A549 (cell line): Measurements from ENCODE around the gene HEXIM2. TPM values are rescaled to one million over a fixed set of nuclear protein-coding genes. Genes with fewer than 3 reads are reported as not detected.
"Not testable (repeated sequence)": the region's sequence is repeated elsewhere in the genome, so short reads cannot be mapped to it uniquely, and the experiment has no call there.

Experiments
- ATAC-seq, 2 experiments: fragments of 200-7000 bp in 1 of 2; fragments of >200 bp in 1 of 2; cut with Nextera tagmentation in 1 of 2; cut with Tn5 transposase in 1 of 2; 3 replicates each; pipeline versions ENCODE4 v1.8.0 to v1.9.1; 2018 to 2020; ENCODE audit warnings: mild to moderate bottlenecking in 1 of 2, moderate library complexity in 1 of 2
- CTCF ChIA-PET: fragments of 300-600 bp; sonication (Branson Sonifier 250); formaldehyde crosslinking; extraction: SDS; loops from one replicate; lab custom pipeline; 2021; ENCODE audit warnings: antibody characterized with exemption, inconsistent platforms; lab: Yijun Ruan, JAX
- POLR2A ChIA-PET: fragments of 350-600 bp; formaldehyde crosslinking; extraction: SDS; loops from one replicate; lab custom pipeline; 2021; ENCODE audit warnings: antibody characterized with exemption, inconsistent platforms; lab: Yijun Ruan, JAX
- DNase-seq, 2 experiments: peaks; one replicate each; pipeline versions ENCODE4 v3.0.0 to v3.0.0-alpha.2; 2011 to 2016; ENCODE audit warnings: low read depth in 1 of 2, low spot score in 1 of 2
- FAIRE-seq: peaks from 2 replicates; lab custom pipeline; 2011; peaks lifted over from hg19 to GRCh38; lab: Jason Lieb, UNC
- H3K27ac ChIP-seq, 2 experiments: fragments of >200 bp; sonication (Bioruptor Twin); formaldehyde crosslinking; 3 replicates each; pipeline ENCODE4 v1.5.1; 2016 to 2017
- H3K4me1 ChIP-seq: fragments of >200 bp; sonication (Bioruptor Twin); formaldehyde crosslinking; 3 replicates; pipeline ENCODE4 v1.6.1; 2016
- H3K4me2 ChIP-seq: fragments of >200 bp; sonication (Bioruptor Twin); formaldehyde crosslinking; 3 replicates; pipeline ENCODE4 v1.6.1; 2016
- H3K4me3 ChIP-seq: fragments of >200 bp; sonication (Bioruptor Twin); formaldehyde crosslinking; 3 replicates; pipeline ENCODE4 v1.5.1; 2016
- H3K9me3 ChIP-seq: fragments of >200 bp; sonication (Bioruptor Twin); formaldehyde crosslinking; 3 replicates; pipeline ENCODE4 v1.6.1; 2016
- CEBPB ChIP-seq, 2 experiments: fragments of >200 bp in 1 of 2; sonication (Bioruptor Twin) in 1 of 2; formaldehyde crosslinking in 1 of 2; IDR thresholded peaks; 2 replicates each; pipeline ENCODE4 v1.6.1; 2012 to 2016
- CHD4 ChIP-seq: fragments of 200-600 bp; sonication (generic); IDR thresholded peaks from 2 replicates; pipeline ENCODE4 v1.6.1; 2016; ENCODE audit warnings: antibody characterized with exemption, mild to moderate bottlenecking, borderline replicate concordance
- ELK1 ChIP-seq: fragments of 150-350 bp; IDR thresholded peaks from 2 replicates; pipeline ENCODE4 v1.6.1; 2014; ENCODE audit warnings: low read depth, mild to moderate bottlenecking, low read length
- EP300 ChIP-seq, 2 experiments: fragments of >200 bp; sonication (Bioruptor Twin); formaldehyde crosslinking; IDR thresholded peaks; 2 replicates in 1 of 2; 3 replicates in 1 of 2; pipeline ENCODE4 v1.6.1; 2016 to 2017
- FOXS1 ChIP-seq: fragments of 250-450 bp; sonication (Bioruptor Pico); IDR thresholded peaks from 2 replicates; pipeline ENCODE4 v1.5.0; 2020; ENCODE audit warnings: mild to moderate bottlenecking, moderate library complexity
- HEYL ChIP-seq: fragments of 250-450 bp; sonication (Bioruptor Pico); IDR thresholded peaks from 2 replicates; pipeline ENCODE4 v1.8.0; 2021; ENCODE audit warnings: mild to moderate bottlenecking, moderate library complexity
- HOXA7 ChIP-seq: fragments of 250-450 bp; sonication (Bioruptor Pico); IDR thresholded peaks from 2 replicates; pipeline ENCODE4 v1.5.0; 2020; ENCODE audit warnings: mild to moderate bottlenecking, moderate library complexity
- HOXB5 ChIP-seq: fragments of 250-450 bp; sonication (Bioruptor Pico); IDR thresholded peaks from 2 replicates; pipeline ENCODE4 v1.5.0; 2020; ENCODE audit warnings: mild to moderate bottlenecking, moderate library complexity
- JUN ChIP-seq, 2 experiments: fragments of >200 bp; sonication (Bioruptor Twin); formaldehyde crosslinking; IDR thresholded peaks; 2 replicates in 1 of 2; 3 replicates in 1 of 2; pipeline ENCODE4 v1.6.1; 2016 to 2017
- KDM1A ChIP-seq: fragments of 200-600 bp; sonication (generic); IDR thresholded peaks from 2 replicates; pipeline ENCODE4 v1.6.1; 2016; ENCODE audit warnings: low read depth, mild to moderate bottlenecking
- KDM5A ChIP-seq: fragments of 200-600 bp; sonication (generic); IDR thresholded peaks from 2 replicates; pipeline ENCODE4 v1.6.1; 2016; ENCODE audit warnings: antibody characterized with exemption, mild to moderate bottlenecking
- MAX ChIP-seq: IDR thresholded peaks from 2 replicates; pipeline ENCODE4 v1.6.1; 2012
- NPAS2 ChIP-seq: fragments of 250-450 bp; sonication (Bioruptor Pico); IDR thresholded peaks from 2 replicates; pipeline ENCODE4 v1.8.0; 2022; ENCODE audit warnings: mild to moderate bottlenecking, moderate library complexity, borderline replicate concordance
- NR3C1 ChIP-seq: fragments of >200 bp; sonication (Bioruptor Twin); formaldehyde crosslinking; IDR thresholded peaks from 3 replicates; pipeline ENCODE4 v1.6.1; 2017
- POLR2A ChIP-seq: IDR thresholded peaks from 2 replicates; pipeline ENCODE4 v1.6.1; 2012; ENCODE audit warnings: mild to moderate bottlenecking, low read length
- RARB ChIP-seq: fragments of 250-450 bp; sonication (Bioruptor Pico); IDR thresholded peaks from 2 replicates; pipeline ENCODE4 v1.8.0; 2021; ENCODE audit warnings: mild to moderate bottlenecking, moderate library complexity
- RCOR1 ChIP-seq: fragments of 150-350 bp; IDR thresholded peaks from 2 replicates; pipeline ENCODE4 v1.6.1; 2014; ENCODE audit warnings: antibody characterized with exemption, low read length, low read depth
- RNF2 ChIP-seq: fragments of 200-600 bp; sonication (generic); IDR thresholded peaks from 2 replicates; pipeline ENCODE4 v1.6.1; 2016; ENCODE audit warnings: low read depth, mild to moderate bottlenecking, antibody characterized with exemption, moderate library complexity, borderline replicate concordance
- ZSCAN20 ChIP-seq: fragments of 250-450 bp; sonication (Bioruptor Pico); IDR thresholded peaks from 2 replicates; pipeline ENCODE4 v1.8.0; 2022; ENCODE audit warnings: mild to moderate bottlenecking, moderate library complexity
- WGBS: methylation state at CpG from one replicate; pipeline ENCODE4 v1.1.6; 2017; ENCODE audit errors: missing lambda C conversion rate; 5-methylcytosine and 5-hydroxymethylcytosine counted together
- polyA plus RNA-seq, 4 experiments: library from polyadenylated mRNA; depleted of rRNA in 3 of 4; stranded (reverse); fragments of >200 nt; fragmentation: RNase III in 1 of 4; extraction: RNeasy Plus Mini Kit Qiagen cat#74134 plus additional on column Dnase treatment in 1 of 4; gene quantifications; 2 replicates in 3 of 4; 3 replicates in 1 of 4; pipeline ENCODE4 v1.2.3, GENCODE V29; 2011 to 2017
- TF ChIP-seq, protein P1 (sequence below): IDR thresholded peaks from 2 replicates; pipeline ENCODE4 v1.6.1; 2012; ENCODE audit warnings: low read depth, borderline replicate concordance
- TF ChIP-seq, protein P2 (sequence below): fragments of >200 bp; sonication (Bioruptor Twin); formaldehyde crosslinking; IDR thresholded peaks from 3 replicates; pipeline ENCODE4 v1.6.1; 2016

Gene HEXIM2
- polyA plus RNA-seq, 2 of the 4 experiments (the other 2 are of a cell fraction) = 15.5 to 23.1 TPM

DNA sequence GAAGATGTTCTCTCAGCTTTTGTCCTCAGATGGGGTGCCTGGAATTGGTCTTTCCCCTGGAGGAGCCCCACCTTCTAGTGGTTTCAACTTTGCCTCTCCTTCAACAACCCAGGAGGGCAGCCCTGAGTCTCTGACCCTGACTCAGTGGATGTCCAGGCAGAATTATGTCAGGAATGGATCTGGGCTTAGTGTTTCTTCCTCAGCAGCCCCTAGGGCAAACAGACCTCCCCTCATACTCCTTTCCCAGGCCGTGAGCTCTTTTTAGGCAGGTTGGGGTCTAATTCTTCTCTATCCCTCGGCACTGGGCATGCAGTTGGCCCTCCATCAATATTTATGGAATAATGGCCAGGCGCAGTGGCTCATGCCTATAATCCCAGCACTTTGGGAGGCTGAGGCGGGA is 39.8 kb downstream of the HEXIM2 start:
- Histone ChIP-seq H3K4me3 (no peak overlapping the region), H3K9me3 (no peaks in the 10 kb centered on the region), H3K4me2 (no peak overlapping the region; the same call in 2 of the 3 replicates), H3K4me1 (peaks cover 30% of the 10 kb centered on the region)
- ATAC-seq (no peak), FAIRE-seq (no peak)
- CTCF ChIA-PET = interaction anchor here (0.6 to 52.3 kb wide), 8 partner anchors 16 to 309 kb away, joined by 3 to 2147 read pairs (median 12); partner anchors contain the start of genes ACBD4, FMNL1, HEXIM1 and HEXIM2
- WGBS = 92% methylated on average over 4 of the region's 4 CpGs
- TF ChIP-seq ELK1 (no peak), RARB (no peak), KDM5A (no peak), RCOR1 (no peak), HOXA7 (CRISPR knock-in tag) (no peak), POLR2A (no peak), ZSCAN20 (CRISPR knock-in tag) (no peak), MAX (no peak), HEYL (CRISPR knock-in tag) (no peak), NR3C1 (no peak), HOXB5 (CRISPR knock-in tag) (no peak), KDM1A (no peak), NPAS2 (CRISPR knock-in tag) (no peak), CHD4 (no peak), RNF2 (no peak), FOXS1 (CRISPR knock-in tag) (no peak)
- TF ChIP-seq, protein P1, sequence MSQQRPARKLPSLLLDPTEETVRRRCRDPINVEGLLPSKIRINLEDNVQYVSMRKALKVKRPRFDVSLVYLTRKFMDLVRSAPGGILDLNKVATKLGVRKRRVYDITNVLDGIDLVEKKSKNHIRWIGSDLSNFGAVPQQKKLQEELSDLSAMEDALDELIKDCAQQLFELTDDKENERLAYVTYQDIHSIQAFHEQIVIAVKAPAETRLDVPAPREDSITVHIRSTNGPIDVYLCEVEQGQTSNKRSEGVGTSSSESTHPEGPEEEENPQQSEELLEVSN = no peak
- TF ChIP-seq, protein P2, sequence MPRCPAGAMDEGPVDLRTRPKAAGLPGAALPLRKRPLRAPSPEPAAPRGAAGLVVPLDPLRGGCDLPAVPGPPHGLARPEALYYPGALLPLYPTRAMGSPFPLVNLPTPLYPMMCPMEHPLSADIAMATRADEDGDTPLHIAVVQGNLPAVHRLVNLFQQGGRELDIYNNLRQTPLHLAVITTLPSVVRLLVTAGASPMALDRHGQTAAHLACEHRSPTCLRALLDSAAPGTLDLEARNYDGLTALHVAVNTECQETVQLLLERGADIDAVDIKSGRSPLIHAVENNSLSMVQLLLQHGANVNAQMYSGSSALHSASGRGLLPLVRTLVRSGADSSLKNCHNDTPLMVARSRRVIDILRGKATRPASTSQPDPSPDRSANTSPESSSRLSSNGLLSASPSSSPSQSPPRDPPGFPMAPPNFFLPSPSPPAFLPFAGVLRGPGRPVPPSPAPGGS = no peak
- TF ChIP-seq, all 56 proteins: peak for 0
- H3K27ac ChIP-seq = peak overlapping the region; percentile 14 to 60; a peak in 3 of 6 replicates
- POLR2A ChIA-PET = interaction anchor here (1.2 to 10.7 kb wide), 2 partner anchors 51 to 66 kb away, joined by 5 to 352 read pairs; partner anchors contain the start of genes ACBD4 and HEXIM1
- no peak for DNase-seq

GRCh38 chr17:45201880-45202279 is 40.2 kb downstream of the HEXIM2 start:
- 78% methylated on average over 6 of the region's 6 CpGs for WGBS

More at GRCh38 chr17:45201880-45202279, 40.2 kb downstream of the HEXIM2 start:
- TF ChIP-seq CEBPB (IDR thresholded peaks at IDR 0.05) (peak; percentile 64 to 76), JUN (IDR thresholded peaks at IDR 0.05) (peak in 1 of 2 experiments; percentile 23; a peak in 1 of 5 replicates), EP300 (IDR thresholded peaks at IDR 0.05) (0 out of 5 replicates have a peak, but pooled peaks of 1 of the 2 experiments have one; percentile 27)
- Histone ChIP-seq H3K4me2 (peak overlapping the region; percentile 9; the same call in 1 of the 3 replicates), H3K4me1 (peaks cover 27% of the 10 kb centered on the region), H3K27ac (peak overlapping the region; percentile 14 to 60; a peak in 3 of 6 replicates)
- DNase-seq, ATAC-seq, FAIRE-seq, H3K9me3 ChIP-seq, H3K4me3 ChIP-seq: not testable (repeated sequence)
- CTCF ChIA-PET = interaction anchor here (0.6 to 52.3 kb wide), 8 partner anchors 16 to 309 kb away, joined by 3 to 2147 read pairs (median 12); partner anchors contain the start of genes ACBD4, FMNL1, HEXIM1 and HEXIM2
- POLR2A ChIA-PET = interaction anchor here (1.2 to 10.7 kb wide), 2 partner anchors 52 to 66 kb away, joined by 5 to 352 read pairs; partner anchors contain the start of genes ACBD4 and HEXIM1
